ENCODE measurements around the gene GSDMA.
"Not testable (repeated sequence)": the region's sequence is repeated elsewhere in the genome, so short reads cannot be mapped to it uniquely, and the experiment has no call there.

Gene GSDMA

GRCh38 chr17:39999067-39999466 lies 36.3 kb downstream of the GSDMA start:
- DNase-seq: no peak

DNA sequence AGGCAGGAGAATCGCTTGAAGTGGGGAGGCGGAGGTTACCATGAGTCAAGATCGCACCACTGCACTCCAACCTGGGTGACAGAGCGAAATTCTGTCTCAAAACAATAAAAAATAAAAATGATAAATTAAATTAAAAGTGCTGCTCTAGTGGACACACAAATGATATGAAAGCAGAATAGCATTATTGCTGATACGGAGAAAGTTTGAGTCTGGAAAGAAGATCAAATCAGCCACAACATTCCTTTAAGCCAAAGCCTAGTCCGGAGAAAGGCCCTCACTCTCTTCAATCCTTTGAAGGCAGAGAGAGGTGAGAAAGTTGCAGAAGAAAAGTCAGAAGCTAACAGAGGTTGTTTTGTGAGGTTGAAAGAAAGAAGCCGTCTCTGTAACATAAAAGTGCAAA lies 37.4 kb downstream of the GSDMA start:
- DNase-seq: no peak

- DNase-seq: not testable (repeated sequence)
Observed at GRCh38 chr17:40001335-40001734, 38.5 kb downstream of the GSDMA start.

- DNase-seq: no peak
Observed at GRCh38 chr17:40004072-40004471, 41.3 kb downstream of the GSDMA start.

DNA sequence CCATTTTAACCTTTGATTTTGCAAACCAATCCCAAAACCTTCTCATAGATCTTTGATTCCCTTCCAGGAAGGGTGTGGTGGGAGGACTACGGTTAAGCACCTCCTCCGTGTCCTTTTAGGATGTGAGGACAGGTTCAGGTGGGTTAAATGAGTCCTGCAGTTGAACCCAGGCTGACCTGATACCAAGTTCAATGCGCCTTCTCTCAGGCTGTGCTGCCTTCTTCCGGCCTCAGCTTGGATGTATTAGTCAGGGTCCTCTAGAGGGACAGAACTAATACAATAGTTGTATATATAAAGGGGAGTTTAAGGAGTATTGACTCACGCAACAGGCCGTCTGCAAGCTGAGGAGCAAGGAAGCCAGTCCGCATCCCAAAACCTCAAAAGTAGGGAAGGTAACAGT lies 41.9 kb downstream of the GSDMA start:
- no peak for DNase-seq

- no peak for DNase-seq
Observed at GRCh38 chr17:40005520-40005919, 42.7 kb downstream of the GSDMA start.

DNA sequence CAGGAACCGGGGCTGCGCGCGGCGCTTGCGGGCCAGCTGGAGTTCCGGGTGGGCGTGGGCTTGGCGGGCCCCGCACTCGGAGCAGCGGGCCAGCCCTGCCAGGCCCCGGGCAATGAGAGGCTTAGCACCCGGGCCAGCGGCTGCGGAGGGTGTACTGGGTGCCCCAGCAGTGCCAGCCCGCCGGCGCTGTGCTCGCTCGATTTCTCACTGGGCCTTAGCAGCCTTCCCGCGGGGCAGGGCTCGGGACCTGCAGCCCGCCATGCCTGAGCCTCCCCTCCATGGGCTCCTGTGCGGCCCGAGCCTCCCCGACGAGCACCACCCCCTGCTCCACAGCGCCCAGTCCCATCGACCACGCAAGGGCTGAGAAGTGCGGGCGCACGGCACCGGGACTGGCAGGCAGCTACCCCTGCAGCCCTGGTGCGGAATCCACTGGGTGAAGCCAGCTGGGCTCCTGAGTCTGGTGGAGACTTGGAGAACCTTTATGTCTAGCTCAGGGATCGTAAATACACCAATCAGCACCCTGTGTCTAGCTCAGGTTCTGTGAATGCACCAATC lies 48.2 kb downstream of the GSDMA start:
- not testable (repeated sequence) for DNase-seq

GRCh38 chr17:40012017-40012647 lies 49.3 kb downstream of the GSDMA start:
- DNase-seq: not testable (repeated sequence)

DNA sequence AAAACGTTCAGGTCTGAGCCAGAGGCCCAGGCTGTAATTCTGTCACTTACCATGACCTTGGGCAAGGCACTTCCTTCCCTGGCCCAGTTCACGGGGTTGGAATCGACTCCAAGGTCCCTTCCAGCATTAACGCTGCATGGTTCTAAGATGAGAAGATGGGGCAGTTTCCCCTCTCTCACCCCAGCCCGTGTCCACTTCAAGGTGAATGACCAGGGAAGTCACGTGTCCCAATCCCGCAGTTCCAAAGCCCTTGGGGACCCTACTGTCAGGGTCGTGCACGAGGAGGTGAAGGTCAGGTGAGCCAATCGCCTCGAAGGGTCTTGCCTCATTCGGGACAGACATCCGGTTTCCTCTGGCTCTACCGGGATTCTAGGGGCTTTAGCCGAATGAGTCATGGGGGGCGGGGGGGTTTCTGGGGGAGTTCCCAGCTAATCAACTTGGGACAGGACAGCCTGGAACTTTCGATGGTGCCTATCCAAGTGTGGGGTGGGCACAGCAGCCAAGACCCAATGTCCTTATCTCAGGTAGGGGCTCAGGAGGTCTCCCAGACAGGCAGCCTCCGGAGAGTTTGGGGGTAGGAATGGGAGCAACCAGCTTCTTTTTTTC lies 51.7 kb downstream of the GSDMA start:
- no peak for DNase-seq

- DNase-seq: peak; percentile 43
Observed at GRCh38 chr17:40015005-40015997, 52.5 kb downstream of the GSDMA start, which contains the start of gene CSF3. Gene CSF3 (plus strand): TSS chr17:40015440. CDS start chr17:40015475, 35 bp downstream.

GRCh38 chr17:40015998-40016985 lies 53.5 kb downstream of the GSDMA start:
- DNase-seq: no peak

GRCh38 chr17:40017422-40018080 lies 54.7 kb downstream of the GSDMA start:
- no peak for DNase-seq

GRCh38 chr17:40018211-40019121 lies 55.7 kb downstream of the GSDMA start:
- no peak for DNase-seq

DNA sequence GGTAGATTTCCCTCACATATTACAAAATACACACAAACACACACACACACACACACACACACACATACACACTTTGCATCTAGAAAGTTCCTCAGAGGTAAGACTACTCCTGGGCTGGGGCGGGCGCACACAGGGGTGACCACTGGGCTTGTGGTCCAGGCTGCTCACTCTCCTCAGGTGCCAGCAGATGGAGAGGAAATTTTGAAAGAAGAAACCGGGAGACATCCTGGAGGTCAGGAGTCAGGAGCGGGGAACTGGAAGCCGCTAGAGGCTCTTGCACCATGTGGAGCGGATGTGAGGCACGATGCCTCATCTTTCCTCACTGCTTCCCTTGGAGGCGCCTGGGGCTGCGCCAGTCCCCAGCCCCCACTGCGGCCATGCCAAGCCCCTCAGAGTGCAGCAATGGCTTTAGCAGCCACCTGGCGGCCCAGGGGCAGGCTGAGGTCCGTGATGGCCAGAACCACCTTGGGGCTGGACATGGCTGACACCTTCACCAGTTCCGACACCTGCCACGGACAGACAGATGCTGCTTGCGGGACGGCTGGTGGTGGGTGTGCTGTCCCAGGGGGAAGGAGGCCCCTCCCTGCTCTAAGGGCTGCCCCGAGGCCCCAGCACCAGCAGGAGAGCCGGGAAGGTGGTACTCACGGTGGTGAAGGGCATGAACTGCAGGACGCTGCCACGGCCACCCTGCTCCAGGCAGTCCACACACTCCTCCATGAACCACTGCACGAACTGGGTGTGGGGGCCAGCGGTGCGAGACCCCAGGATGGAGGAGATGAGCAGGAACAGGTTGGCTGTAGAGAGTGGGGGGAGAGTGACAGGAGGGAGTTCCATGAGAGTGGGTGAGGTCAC lies 56.6 kb downstream of the GSDMA start:
- no peak for DNase-seq

GRCh38 chr17:40020146-40020545 lies 57.3 kb downstream of the GSDMA start:
- no peak for DNase-seq

DNA sequence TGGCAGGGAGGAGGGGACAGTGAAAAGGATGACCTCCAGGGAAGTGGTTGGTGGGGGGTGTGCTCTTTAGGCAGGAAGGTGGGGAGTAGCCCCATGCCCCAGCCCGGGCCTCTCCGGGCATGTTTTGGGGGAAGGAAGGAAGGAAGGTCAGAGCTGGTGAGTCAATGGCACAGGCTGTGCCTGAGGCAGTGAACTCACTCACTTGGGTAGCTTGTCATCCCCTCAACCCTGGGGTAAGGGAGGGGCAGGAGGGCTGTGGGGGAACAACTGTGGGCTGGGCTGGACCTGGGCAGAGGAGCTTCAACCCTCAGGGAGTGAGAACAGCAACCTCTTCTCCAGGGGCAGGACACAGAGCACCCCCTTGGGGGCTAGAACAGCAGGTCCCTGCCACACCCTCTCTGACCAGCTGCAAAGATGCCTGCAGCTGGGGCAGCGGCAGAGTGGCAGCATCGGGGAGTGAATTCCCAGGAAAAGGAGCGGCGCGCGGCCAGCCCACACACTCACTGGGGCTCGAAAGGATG lies 58.7 kb downstream of the GSDMA start:
- no peak for DNase-seq

DNA sequence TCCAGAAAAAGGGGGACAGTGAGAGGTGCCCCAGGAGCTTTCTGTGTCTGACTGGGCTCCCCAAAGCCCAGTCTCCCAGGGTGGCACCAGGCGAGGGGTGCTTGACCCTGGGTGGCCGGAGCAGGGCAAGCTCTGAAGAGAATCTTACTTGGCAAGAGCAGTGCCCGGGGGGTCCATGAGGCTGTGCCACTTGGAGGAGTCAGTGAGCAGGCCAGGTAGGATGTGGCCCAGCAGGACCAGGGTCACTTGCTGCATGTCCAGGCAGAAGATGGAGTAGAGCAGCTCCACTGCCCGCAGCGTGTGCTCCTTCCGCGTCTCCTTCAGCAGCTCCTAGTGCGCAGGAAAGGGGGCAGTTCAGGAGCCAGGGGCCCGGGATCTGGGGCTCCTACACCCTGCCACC lies 59.7 kb downstream of the GSDMA start:
- no peak for DNase-seq

- peak; percentile 36 for DNase-seq
Observed at GRCh38 chr17:40022961-40023541, 60.2 kb downstream of the GSDMA start.
